ENCODE measurements around the gene TWIST2.

TWIST2 gene

DNA sequence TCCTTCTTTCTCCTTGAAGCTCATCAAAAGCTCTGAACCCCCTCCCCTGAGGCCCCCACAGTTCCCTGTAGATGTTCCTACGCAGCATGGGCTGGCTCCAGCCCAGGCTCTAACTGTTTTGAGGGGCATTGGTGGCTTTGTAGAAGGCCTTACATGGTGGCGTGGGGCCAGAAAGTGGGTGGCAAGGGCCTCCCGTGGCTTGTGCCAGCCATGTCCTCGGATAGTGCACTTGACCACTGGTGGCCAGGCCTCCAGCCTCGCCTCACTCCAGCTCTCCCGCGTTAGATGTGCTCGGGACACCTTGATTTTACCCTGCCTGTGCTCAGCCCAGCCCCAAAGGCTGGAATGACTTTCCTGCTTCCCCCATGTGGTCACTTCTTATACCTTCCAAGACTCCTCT lies 92.9 kb downstream of the TWIST2 start:
- no peak for TF ChIP-seq EZH2 (optimal IDR thresholded peaks at IDR 0.05; ENCODE audit: low read depth, low read length)
- TF ChIP-seq, protein P1, sequence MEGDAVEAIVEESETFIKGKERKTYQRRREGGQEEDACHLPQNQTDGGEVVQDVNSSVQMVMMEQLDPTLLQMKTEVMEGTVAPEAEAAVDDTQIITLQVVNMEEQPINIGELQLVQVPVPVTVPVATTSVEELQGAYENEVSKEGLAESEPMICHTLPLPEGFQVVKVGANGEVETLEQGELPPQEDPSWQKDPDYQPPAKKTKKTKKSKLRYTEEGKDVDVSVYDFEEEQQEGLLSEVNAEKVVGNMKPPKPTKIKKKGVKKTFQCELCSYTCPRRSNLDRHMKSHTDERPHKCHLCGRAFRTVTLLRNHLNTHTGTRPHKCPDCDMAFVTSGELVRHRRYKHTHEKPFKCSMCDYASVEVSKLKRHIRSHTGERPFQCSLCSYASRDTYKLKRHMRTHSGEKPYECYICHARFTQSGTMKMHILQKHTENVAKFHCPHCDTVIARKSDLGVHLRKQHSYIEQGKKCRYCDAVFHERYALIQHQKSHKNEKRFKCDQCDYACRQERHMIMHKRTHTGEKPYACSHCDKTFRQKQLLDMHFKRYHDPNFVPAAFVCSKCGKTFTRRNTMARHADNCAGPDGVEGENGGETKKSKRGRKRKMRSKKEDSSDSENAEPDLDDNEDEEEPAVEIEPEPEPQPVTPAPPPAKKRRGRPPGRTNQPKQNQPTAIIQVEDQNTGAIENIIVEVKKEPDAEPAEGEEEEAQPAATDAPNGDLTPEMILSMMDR (IDR thresholded peaks at IDR 0.05; ENCODE audit: low read length) = no peak
- TF ChIP-seq EZH2phosphoT487 (IDR thresholded peaks at IDR 0.05; ENCODE audit: low read length) = no peak
- no peak overlapping the region for H3K4me2 ChIP-seq (ENCODE audit: low read depth, low read length)
- H3K79me2 ChIP-seq (ENCODE audit: low read length) = no peaks in the 10 kb centered on the region
- H3K9ac ChIP-seq (ENCODE audit: low read length) = no peak overlapping the region
- H3F3A ChIP-seq (ENCODE audit: insufficient read depth, low read length) = no peaks in the 10 kb centered on the region
- no peaks in the 10 kb centered on the region for H3K4me1 ChIP-seq (ENCODE audit: low read length)
- no peak overlapping the region for H3K27ac ChIP-seq (ENCODE audit: low read length)
- no peak overlapping the region for H3K4me3 ChIP-seq (ENCODE audit: low read length)
- peaks cover 38% of the 10 kb centered on the region for H3K27me3 ChIP-seq (replicated peaks; ENCODE audit: insufficient read depth, low read length)
- no peaks in the 10 kb centered on the region for H3K9me3 ChIP-seq (replicated peaks; ENCODE audit: insufficient read depth, low read length)
- DNase-seq = no peak
- no peak overlapping the region for H2AFZ ChIP-seq (ENCODE audit: low read length)
- no peaks in the 10 kb centered on the region for H3K36me3 ChIP-seq (replicated peaks; ENCODE audit: insufficient read depth, low read length)
- H3K9me2 ChIP-seq (replicated peaks; ENCODE audit: insufficient read depth, low read length) = no peaks in the 10 kb centered on the region
- H4K20me1 ChIP-seq (ENCODE audit: insufficient read depth, low read length) = no peaks in the 10 kb centered on the region

DNA sequence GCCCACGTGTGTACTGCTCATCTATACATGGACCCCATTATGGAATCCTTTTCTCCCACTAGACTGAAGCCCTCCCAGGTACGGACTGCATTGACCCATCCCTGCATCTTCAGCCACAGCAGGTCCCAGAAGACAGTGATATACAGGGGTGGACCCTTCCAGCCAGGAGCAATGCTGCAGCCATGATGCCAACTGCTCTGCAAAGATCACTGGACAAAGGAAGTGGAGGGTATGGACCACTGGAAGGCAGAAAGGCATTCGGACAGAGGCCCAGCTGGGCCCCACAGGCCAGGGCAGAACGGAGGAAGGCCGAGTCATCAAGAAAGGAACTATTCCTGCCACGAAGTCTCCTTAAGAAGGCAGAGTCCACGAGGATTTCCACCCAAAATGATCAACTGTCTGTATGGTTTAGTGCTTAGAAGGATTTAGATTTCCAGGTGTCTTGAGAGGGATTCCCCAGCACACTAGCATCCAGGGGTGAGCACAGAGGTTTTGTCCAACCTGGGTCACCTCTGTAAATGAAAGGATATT lies 93.4 kb downstream of the TWIST2 start:
- H3K79me2 ChIP-seq (ENCODE audit: low read length) = no peaks in the 10 kb centered on the region
- H2AFZ ChIP-seq (ENCODE audit: low read length) = no peak overlapping the region
- H3F3A ChIP-seq (ENCODE audit: insufficient read depth, low read length) = no peaks in the 10 kb centered on the region
- H3K27me3 ChIP-seq (replicated peaks; ENCODE audit: insufficient read depth, low read length) = peaks cover 35% of the 10 kb centered on the region
- H3K9me2 ChIP-seq (replicated peaks; ENCODE audit: insufficient read depth, low read length) = no peaks in the 10 kb centered on the region
- no peaks in the 10 kb centered on the region for H3K9me3 ChIP-seq (replicated peaks; ENCODE audit: insufficient read depth, low read length)
- no peaks in the 10 kb centered on the region for H4K20me1 ChIP-seq (ENCODE audit: insufficient read depth, low read length)
- H3K27ac ChIP-seq (ENCODE audit: low read length) = no peak overlapping the region
- TF ChIP-seq EZH2 (optimal IDR thresholded peaks at IDR 0.05; ENCODE audit: low read depth, low read length) = no peak
- TF ChIP-seq EZH2phosphoT487 (IDR thresholded peaks at IDR 0.05; ENCODE audit: low read length) = no peak
- TF ChIP-seq, protein P1 (IDR thresholded peaks at IDR 0.05; ENCODE audit: low read length) = no peak
- no peaks in the 10 kb centered on the region for H3K4me1 ChIP-seq (ENCODE audit: low read length)
- H3K4me2 ChIP-seq (ENCODE audit: low read depth, low read length) = no peak overlapping the region
- H3K4me3 ChIP-seq (ENCODE audit: low read length) = no peak overlapping the region
- no peaks in the 10 kb centered on the region for H3K36me3 ChIP-seq (replicated peaks; ENCODE audit: insufficient read depth, low read length)
- DNase-seq = no peak
- no peak overlapping the region for H3K9ac ChIP-seq (ENCODE audit: low read length)

DNA sequence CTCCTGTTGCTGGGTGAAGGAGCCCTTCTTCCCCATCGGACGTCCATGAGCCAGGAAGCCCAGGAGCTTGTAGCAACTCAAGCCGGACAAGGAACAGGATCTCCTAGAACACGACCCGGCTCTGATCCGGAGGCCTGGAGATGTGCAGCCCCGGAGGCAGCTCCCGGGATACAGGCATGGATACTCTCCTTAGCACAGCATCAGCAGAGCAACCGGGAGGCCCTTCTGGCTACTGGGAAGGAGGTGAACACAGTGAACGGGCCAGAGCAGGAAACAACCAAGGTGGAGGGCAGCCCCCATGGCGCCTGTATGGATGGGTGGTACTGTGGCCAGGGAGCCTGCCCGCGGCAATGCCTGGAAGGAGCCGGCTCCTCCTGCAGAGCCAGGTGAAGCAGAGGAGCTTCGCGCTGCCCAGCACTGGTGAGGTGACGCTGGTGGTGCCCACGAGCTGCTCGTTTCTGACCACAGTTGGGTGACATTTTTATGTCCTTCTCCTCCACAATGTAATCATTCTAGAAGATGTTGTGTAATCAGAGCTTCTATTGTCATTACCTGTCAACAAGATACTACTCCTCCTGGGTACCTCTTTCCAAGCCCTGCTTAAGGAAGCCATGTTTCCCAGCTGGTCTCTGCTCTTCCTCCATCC lies 94.3 kb downstream of the TWIST2 start:
- Histone ChIP-seq H3K79me2 (ENCODE audit: low read length) (no peaks in the 10 kb centered on the region), H3K9ac (ENCODE audit: low read length) (no peak overlapping the region), H3F3A (ENCODE audit: insufficient read depth, low read length) (peaks cover under 1% of the 10 kb centered on the region; the same call in 1 of the 2 replicates), H3K9me3 (replicated peaks; ENCODE audit: insufficient read depth, low read length) (no peaks in the 10 kb centered on the region), H3K27me3 (replicated peaks; ENCODE audit: insufficient read depth, low read length) (peaks cover 31% of the 10 kb centered on the region), H3K36me3 (replicated peaks; ENCODE audit: insufficient read depth, low read length) (no peaks in the 10 kb centered on the region), H4K20me1 (ENCODE audit: insufficient read depth, low read length) (no peaks in the 10 kb centered on the region), H2AFZ (ENCODE audit: low read length) (no peak overlapping the region), H3K27ac (ENCODE audit: low read length) (no peak overlapping the region), H3K4me2 (ENCODE audit: low read depth, low read length) (no peak overlapping the region), H3K4me3 (ENCODE audit: low read length) (no peak overlapping the region), H3K9me2 (replicated peaks; ENCODE audit: insufficient read depth, low read length) (no peaks in the 10 kb centered on the region), H3K4me1 (ENCODE audit: low read length) (peaks cover 7% of the 10 kb centered on the region; the same call in 1 of the 2 replicates)
- DNase-seq = no peak
- TF ChIP-seq EZH2 (optimal IDR thresholded peaks at IDR 0.05; ENCODE audit: low read depth, low read length) (no peak), EZH2phosphoT487 (IDR thresholded peaks at IDR 0.05; ENCODE audit: low read length) (no peak)
- TF ChIP-seq, protein P1 (IDR thresholded peaks at IDR 0.05; ENCODE audit: low read length) = no peak
